K562 treated with DMSO at 1 percent for 24 hours (cell line): ENCODE data around the gene DUSP5. TPM values are rescaled to one million over a fixed set of nuclear protein-coding genes. Genes with fewer than 3 reads are reported as not detected.

Experiments used
- total RNA-seq: library from RNA; unstranded; fragments of 300-600 nt; gene quantifications from 2 replicates; pipeline ENCODE4 v1.2.3, GENCODE V29; 2022; ENCODE audit warnings: low read depth; ENCODE audit not compliant: insufficient read depth

DUSP5 gene, protein sequence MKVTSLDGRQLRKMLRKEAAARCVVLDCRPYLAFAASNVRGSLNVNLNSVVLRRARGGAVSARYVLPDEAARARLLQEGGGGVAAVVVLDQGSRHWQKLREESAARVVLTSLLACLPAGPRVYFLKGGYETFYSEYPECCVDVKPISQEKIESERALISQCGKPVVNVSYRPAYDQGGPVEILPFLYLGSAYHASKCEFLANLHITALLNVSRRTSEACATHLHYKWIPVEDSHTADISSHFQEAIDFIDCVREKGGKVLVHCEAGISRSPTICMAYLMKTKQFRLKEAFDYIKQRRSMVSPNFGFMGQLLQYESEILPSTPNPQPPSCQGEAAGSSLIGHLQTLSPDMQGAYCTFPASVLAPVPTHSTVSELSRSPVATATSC
- total RNA-seq: 14.2 and 15.3 TPM in 2 replicates

DNA sequence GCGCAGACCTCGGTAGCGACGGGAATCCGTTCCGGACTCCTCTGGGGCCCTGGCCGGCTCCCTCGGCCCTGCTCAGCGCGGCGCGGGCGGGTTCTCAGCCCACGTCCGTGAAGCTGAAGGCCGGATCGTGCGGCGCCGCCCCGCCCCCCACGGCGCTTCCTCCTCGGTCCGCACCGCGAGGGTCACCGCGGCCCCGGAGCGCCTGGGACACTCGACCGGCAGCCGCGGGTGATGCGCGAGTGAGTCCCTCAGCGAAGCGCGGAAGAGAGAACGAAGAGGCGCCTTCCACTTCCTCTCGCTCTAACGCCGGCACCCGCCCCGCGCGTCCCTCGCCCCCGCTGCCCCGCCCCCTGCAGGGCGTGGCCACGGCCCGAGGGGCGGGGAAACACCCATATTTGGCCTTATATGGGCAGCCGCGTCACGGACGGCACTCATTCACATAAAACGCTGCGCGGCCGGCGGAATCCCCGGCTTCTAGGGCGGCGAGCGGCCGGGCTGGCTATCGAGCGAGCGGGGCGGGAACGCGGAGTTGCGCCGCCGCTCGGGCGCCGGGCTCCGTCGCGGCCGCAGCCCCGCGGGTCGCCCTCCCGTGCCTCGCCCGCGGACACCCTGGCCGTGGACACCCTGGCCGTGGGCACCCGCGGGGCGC is at the start of gene DUSP5:
Gene DUSP5 (plus strand): TSS at position 470 of the 649 bp plus-strand sequence. CDS start 215 bp downstream, outside the sequence.

Other genes with a start within 250 kb of the DUSP5 start
- gene SMNDC1, start 193.0 kb upstream of the DUSP5 start, total RNA-seq: 12.0 TPM in 2 replicates
- 28.0 and 29.3 TPM in 2 replicates for gene SMC3, start 69.8 kb downstream of the DUSP5 start, total RNA-seq
- 2.2 and 4.6 TPM in 2 replicates for gene RBM20, start 146.4 kb downstream of the DUSP5 start, total RNA-seq